Measurements from ENCODE around the gene ACOX3. TPM values are rescaled to one million over a fixed set of nuclear protein-coding genes. Genes with fewer than 3 reads are reported as not detected.
A peak's percentile ranks its signal among the peaks of the same experiment; 100 is the strongest.

Gene ACOX3
- polyA plus RNA-seq, 1 donor (not counting 4 experiments of a cell fraction or from before 2014, with no cell fraction given), result 6.7 TPM

DNA sequence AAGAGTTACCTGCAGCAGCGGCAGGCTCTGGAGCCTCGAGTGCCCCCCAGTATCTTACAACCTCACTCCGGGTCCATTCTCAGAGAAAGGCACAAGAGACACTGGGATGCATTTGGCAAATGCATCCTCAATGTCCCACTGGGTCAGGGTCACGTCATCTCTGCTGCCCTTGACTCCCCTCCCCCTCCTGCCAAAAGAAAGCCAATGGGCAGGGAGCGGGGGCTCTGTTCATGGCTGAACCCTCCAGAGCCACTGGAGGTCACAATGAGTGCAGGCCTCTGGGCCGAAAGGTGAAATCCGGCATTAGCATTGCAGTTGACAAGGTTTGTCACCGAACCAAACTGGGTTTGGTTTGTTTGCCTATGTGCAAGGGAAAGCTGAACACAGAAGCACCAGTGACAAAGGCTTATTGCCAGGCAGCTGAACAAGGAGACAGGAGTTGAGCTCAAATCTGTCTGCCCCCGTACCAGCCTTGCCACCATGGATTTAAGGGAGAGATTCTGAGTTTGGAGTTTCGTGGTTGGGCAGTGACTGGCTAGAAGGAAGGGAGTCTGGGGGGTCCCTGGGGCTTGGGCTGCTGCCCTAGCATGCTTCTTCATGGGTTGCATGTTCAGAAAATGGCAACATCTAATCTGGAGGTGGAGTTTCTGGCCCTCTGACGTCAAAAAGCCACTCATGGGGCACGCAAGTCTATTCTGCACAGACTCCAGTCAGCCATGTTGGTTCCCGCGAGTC is 106.6 kb downstream of the ACOX3 start:
- FAIRE-seq, result no peak
- dilution Hi-C loops (cut with MboI; ENCODE audit: extremely low pct_ligation_motif_present, low sequenced_read_pairs), result no loop called here

DNA sequence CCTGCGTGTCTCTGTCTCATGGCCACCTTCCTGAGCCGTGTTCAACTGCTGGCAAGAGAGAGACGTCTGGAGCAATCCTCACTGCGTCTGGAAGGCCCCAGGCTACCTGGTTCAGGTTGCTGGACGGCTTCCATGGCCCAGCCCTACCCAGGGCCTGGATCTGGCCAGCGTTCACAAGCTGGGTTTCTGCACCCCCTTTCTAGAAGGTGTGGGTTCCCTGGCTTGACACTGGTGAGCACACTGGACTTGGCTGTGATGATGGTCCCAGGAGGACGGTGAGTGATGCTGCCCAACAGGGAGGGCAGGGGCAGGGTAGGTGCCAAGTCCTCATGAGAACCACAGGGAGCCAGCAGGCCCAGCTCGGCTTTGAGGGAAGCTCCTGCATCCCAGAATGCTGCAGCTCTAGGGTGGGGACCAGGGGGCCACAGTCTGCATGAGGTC is 107.6 kb downstream of the ACOX3 start:
- dilution Hi-C loops (cut with MboI; ENCODE audit: extremely low pct_ligation_motif_present, low sequenced_read_pairs), result no loop called here
- TF ChIP-seq CTCF (optimal IDR thresholded peaks at IDR 0.05 in 1 of 3, IDR thresholded peaks at IDR 0.05 in 1 of 3, conservative IDR thresholded peaks at IDR 0.05 in 1 of 3; ENCODE audit: extremely low read depth in 1 of 3, insufficient read depth in 2 of 3, low read length in 3 of 3) (no peak), EZH2 (IDR thresholded peaks at IDR 0.05; ENCODE audit: low read length) (no peak)
- Histone ChIP-seq H3K9me3 (ENCODE audit: control insufficient read depth, low read depth, low read length) (no peaks in the 10 kb centered on the region), H4K20me1 (ENCODE audit: control insufficient read depth, extremely low read depth, insufficient read depth, low read length) (no peaks in the 10 kb centered on the region), H2AFZ (ENCODE audit: control insufficient read depth, low read length) (no peak overlapping the region), H3K9me1 (ENCODE audit: control insufficient read depth, extremely low read depth, insufficient read depth, low read length) (no peaks in the 10 kb centered on the region), H3K79me2 (ENCODE audit: control insufficient read depth, insufficient read depth, low read length) (no peaks in the 10 kb centered on the region), H3K4me1 (ENCODE audit: control insufficient read depth, extremely low read depth, insufficient read depth, low read length) (peaks cover 23% of the 10 kb centered on the region), H3K4me2 (ENCODE audit: control insufficient read depth, extremely low read depth, insufficient read depth, low read depth, low read length) (no peak overlapping the region), H3K27me3 (ENCODE audit: control insufficient read depth, extremely low read depth, insufficient read depth, low read length) (no peaks in the 10 kb centered on the region), H3K36me3 (ENCODE audit: control insufficient read depth in 2 of 2, extremely low read depth in 1 of 2, insufficient read depth in 2 of 2, low read length in 2 of 2) (no peaks in the 10 kb centered on the region), H3K27ac (ENCODE audit: control insufficient read depth, insufficient read depth, low read length) (no peak overlapping the region), H3K9ac (ENCODE audit: control insufficient read depth, extremely low read depth, insufficient read depth, low read length) (no peak overlapping the region), H3K4me3 (ENCODE audit: control insufficient read depth in 2 of 3, extremely low read depth in 1 of 3, insufficient read depth in 2 of 3, low read depth in 1 of 3, low read length in 3 of 3) (no peak overlapping the region)
- DNase-seq (ENCODE audit: low read depth, low spot score) (no peak), FAIRE-seq (peak; percentile 76)

More for the DNA sequence above, 106.6 kb downstream of the ACOX3 start:
- no peak overlapping the region for H3K27ac ChIP-seq (ENCODE audit: control insufficient read depth, insufficient read depth, low read length)
- no peaks in the 10 kb centered on the region for H3K9me3 ChIP-seq (ENCODE audit: control insufficient read depth, low read depth, low read length)
- no peaks in the 10 kb centered on the region for H3K36me3 ChIP-seq (ENCODE audit: control insufficient read depth in 2 of 2, extremely low read depth in 1 of 2, insufficient read depth in 2 of 2, low read length in 2 of 2)
- TF ChIP-seq EZH2 (IDR thresholded peaks at IDR 0.05; ENCODE audit: low read length), result no peak
- no peaks in the 10 kb centered on the region for H3K27me3 ChIP-seq (ENCODE audit: control insufficient read depth, extremely low read depth, insufficient read depth, low read length)
- peaks cover 23% of the 10 kb centered on the region for H3K4me1 ChIP-seq (ENCODE audit: control insufficient read depth, extremely low read depth, insufficient read depth, low read length)
- no peak overlapping the region for H2AFZ ChIP-seq (ENCODE audit: control insufficient read depth, low read length)
- no peak overlapping the region for H3K4me2 ChIP-seq (ENCODE audit: control insufficient read depth, extremely low read depth, insufficient read depth, low read depth, low read length)
- no peak overlapping the region for H3K4me3 ChIP-seq (ENCODE audit: control insufficient read depth in 2 of 3, extremely low read depth in 1 of 3, insufficient read depth in 2 of 3, low read depth in 1 of 3, low read length in 3 of 3)
- no peaks in the 10 kb centered on the region for H3K9me1 ChIP-seq (ENCODE audit: control insufficient read depth, extremely low read depth, insufficient read depth, low read length)
- H4K20me1 ChIP-seq (ENCODE audit: control insufficient read depth, extremely low read depth, insufficient read depth, low read length), result no peaks in the 10 kb centered on the region
- no peaks in the 10 kb centered on the region for H3K79me2 ChIP-seq (ENCODE audit: control insufficient read depth, insufficient read depth, low read length)
- H3K9ac ChIP-seq (ENCODE audit: control insufficient read depth, extremely low read depth, insufficient read depth, low read length), result no peak overlapping the region
- DNase-seq (ENCODE audit: low read depth, low spot score), result no peak

All from keratinocyte (primary cell).